Measurements from ENCODE around the gene MAST1. TPM values are rescaled to one million over a fixed set of nuclear protein-coding genes. Genes with fewer than 3 reads are reported as not detected.

MAST1 gene
- total RNA-seq, 1 experiment from 2014 or later = 28.9 TPM

DNA sequence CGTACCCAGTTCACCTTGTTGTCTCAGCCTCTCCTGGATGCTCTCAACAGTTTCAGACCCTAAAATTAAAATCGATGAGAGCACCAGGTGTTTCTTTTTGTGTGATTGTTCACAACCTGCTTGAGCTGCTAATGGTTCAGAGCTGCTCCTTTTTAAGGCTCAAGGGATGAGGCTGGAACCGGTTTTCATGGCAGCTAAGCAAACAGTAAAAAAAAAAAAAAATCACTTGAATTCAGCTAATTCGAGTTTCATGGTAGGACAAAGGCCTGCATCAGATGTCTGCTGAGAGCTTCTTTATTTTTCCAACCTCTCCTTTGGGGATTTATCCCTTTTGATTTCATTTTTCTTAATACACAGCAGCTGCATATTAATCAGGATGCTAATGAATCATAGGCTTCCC is 74.3 kb downstream of the MAST1 start:
- Histone ChIP-seq H3K9ac (ENCODE audit: low read length) (no peak overlapping the region), H4K20me1 (ENCODE audit: insufficient read depth) (no peaks in the 10 kb centered on the region), H2AFZ (ENCODE audit: low read depth, low read length, poor library complexity, severe bottlenecking) (no peak overlapping the region), H3K4me1 (ENCODE audit: control insufficient read depth in 1 of 2, insufficient read depth in 2 of 2, low read length in 2 of 2) (no peaks in the 10 kb centered on the region), H3K9me2 (ENCODE audit: insufficient read depth) (no peaks in the 10 kb centered on the region), H3K36me3 (ENCODE audit: control insufficient read depth in 1 of 2, insufficient read depth in 2 of 2, low read length in 2 of 2) (no peaks in the 10 kb centered on the region), H3K4me3 (replicated peaks in 1 of 2; ENCODE audit: low read depth in 1 of 2, low read length in 2 of 2) (no peak overlapping the region), H3K9me3 (ENCODE audit: control insufficient read depth in 1 of 2, insufficient read depth in 1 of 2, low read depth in 1 of 2, low read length in 2 of 2) (no peaks in the 10 kb centered on the region), H3K27ac (ENCODE audit: low read depth, low read length) (no peak overlapping the region), H3K79me2 (ENCODE audit: insufficient read depth, low read length) (no peaks in the 10 kb centered on the region), H3K27me3 (ENCODE audit: insufficient read depth, low read length) (no peaks in the 10 kb centered on the region), H3K4me2 (ENCODE audit: low read length) (no peak overlapping the region)
- no TSS peak for BruUV-seq (replicated peaks)
- POLR2A ChIA-PET = no interaction called here
- intact Hi-C loops (cut with micrococcal nuclease) = no loop called here
- CTCF ChIA-PET = no interaction called here
- ATAC-seq (no peak), DNase-seq (ENCODE audit: low read depth, low spot score) (no peak)
- TF ChIP-seq JUND (IDR thresholded peaks at IDR 0.05) (no peak), ZNF274 (IDR thresholded peaks at IDR 0.05; ENCODE audit: low read depth, low read length) (no peak), EZH2phosphoT487 (IDR thresholded peaks at IDR 0.05; ENCODE audit: borderline replicate concordance) (no peak), POLR2A (IDR thresholded peaks at IDR 0.05; ENCODE audit: borderline replicate concordance, extremely low read depth, insufficient read depth, insufficient read length) (no peak), EZH2 (IDR thresholded peaks at IDR 0.05) (no peak)
- TF ChIP-seq, protein P1, sequence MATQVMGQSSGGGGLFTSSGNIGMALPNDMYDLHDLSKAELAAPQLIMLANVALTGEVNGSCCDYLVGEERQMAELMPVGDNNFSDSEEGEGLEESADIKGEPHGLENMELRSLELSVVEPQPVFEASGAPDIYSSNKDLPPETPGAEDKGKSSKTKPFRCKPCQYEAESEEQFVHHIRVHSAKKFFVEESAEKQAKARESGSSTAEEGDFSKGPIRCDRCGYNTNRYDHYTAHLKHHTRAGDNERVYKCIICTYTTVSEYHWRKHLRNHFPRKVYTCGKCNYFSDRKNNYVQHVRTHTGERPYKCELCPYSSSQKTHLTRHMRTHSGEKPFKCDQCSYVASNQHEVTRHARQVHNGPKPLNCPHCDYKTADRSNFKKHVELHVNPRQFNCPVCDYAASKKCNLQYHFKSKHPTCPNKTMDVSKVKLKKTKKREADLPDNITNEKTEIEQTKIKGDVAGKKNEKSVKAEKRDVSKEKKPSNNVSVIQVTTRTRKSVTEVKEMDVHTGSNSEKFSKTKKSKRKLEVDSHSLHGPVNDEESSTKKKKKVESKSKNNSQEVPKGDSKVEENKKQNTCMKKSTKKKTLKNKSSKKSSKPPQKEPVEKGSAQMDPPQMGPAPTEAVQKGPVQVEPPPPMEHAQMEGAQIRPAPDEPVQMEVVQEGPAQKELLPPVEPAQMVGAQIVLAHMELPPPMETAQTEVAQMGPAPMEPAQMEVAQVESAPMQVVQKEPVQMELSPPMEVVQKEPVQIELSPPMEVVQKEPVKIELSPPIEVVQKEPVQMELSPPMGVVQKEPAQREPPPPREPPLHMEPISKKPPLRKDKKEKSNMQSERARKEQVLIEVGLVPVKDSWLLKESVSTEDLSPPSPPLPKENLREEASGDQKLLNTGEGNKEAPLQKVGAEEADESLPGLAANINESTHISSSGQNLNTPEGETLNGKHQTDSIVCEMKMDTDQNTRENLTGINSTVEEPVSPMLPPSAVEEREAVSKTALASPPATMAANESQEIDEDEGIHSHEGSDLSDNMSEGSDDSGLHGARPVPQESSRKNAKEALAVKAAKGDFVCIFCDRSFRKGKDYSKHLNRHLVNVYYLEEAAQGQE (IDR thresholded peaks at IDR 0.05; ENCODE audit: low read depth) = no peak
- RAD21 ChIA-PET (ENCODE audit: low non-redundant PET in 1 of 2, low total read pairs in 2 of 2, uncharacterized antibody in 2 of 2, unreplicated experiment in 2 of 2) = no interaction called here

DNA sequence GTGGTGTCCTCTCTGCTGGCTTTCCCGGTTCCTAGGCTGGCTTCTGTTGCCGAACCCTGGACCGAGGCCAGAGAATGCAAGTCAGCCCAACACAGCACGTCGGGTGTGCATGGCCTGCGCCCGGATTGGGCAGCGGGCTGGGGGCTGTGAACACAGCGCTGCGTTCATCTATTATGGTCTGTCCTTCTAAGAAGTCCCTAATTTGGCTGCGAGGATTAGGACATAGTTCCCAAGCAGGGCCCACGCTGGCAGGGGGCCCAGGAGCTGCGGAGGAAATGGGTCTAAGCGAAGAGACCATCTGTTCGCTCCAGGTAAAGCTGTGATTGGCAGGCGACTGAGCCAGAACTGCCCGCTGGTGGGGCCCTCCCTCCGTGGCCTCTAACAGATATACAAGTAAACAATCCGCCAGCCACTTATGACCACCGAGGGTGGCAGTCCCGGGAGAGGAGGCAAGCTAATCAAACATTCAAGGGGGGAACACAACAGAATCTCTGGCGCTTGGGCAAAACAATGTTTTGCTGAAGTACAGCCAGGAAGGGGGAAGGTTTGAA is 74.8 kb downstream of the MAST1 start:
- intact Hi-C loops (cut with micrococcal nuclease) = no loop called here
- Histone ChIP-seq H3K27me3 (ENCODE audit: insufficient read depth, low read length) (no peaks in the 10 kb centered on the region), H2AFZ (ENCODE audit: low read depth, low read length, poor library complexity, severe bottlenecking) (no peak overlapping the region), H3K9me3 (ENCODE audit: control insufficient read depth in 1 of 2, insufficient read depth in 1 of 2, low read depth in 1 of 2, low read length in 2 of 2) (no peaks in the 10 kb centered on the region), H3K27ac (ENCODE audit: low read depth, low read length) (no peak overlapping the region), H3K4me3 (replicated peaks in 1 of 2; ENCODE audit: low read depth in 1 of 2, low read length in 2 of 2) (no peak overlapping the region), H3K36me3 (ENCODE audit: control insufficient read depth in 1 of 2, insufficient read depth in 2 of 2, low read length in 2 of 2) (no peaks in the 10 kb centered on the region), H3K9ac (ENCODE audit: low read length) (no peak overlapping the region), H4K20me1 (ENCODE audit: insufficient read depth) (no peaks in the 10 kb centered on the region), H3K4me2 (ENCODE audit: low read length) (no peak overlapping the region), H3K9me2 (ENCODE audit: insufficient read depth) (no peaks in the 10 kb centered on the region), H3K4me1 (ENCODE audit: control insufficient read depth in 1 of 2, insufficient read depth in 2 of 2, low read length in 2 of 2) (no peaks in the 10 kb centered on the region), H3K79me2 (ENCODE audit: insufficient read depth, low read length) (no peaks in the 10 kb centered on the region)
- DNase-seq (ENCODE audit: low read depth, low spot score) (no peak), ATAC-seq (no peak)
- POLR2A ChIA-PET = no interaction called here
- no peak for TF ChIP-seq SIN3A (IDR thresholded peaks at IDR 0.05; ENCODE audit: low read depth)
- TF ChIP-seq TCF7L2 (IDR thresholded peaks at IDR 0.05; ENCODE audit: borderline replicate concordance, extremely low read depth, insufficient read depth, insufficient read length) = no peak
- TF ChIP-seq POLR2AphosphoS5 (IDR thresholded peaks at IDR 0.05; ENCODE audit: low read depth, low read length) = no peak
- no peak for TF ChIP-seq EGR1 (IDR thresholded peaks at IDR 0.05; ENCODE audit: low read depth)
- RAD21 ChIA-PET (ENCODE audit: low non-redundant PET in 1 of 2, low total read pairs in 2 of 2, uncharacterized antibody in 2 of 2, unreplicated experiment in 2 of 2) = no interaction called here
- BruUV-seq (replicated peaks) = no TSS peak
- CTCF ChIA-PET = no interaction called here
